HG03175 (cell line): Measurements from ENCODE around the gene GIT1.

Experiments used
- ATAC-seq: cut with Tn5 transposase; IDR thresholded peaks from one replicate; pipeline ENCODE4 v1.9.1; 2021; ENCODE audit warnings: mild to moderate bottlenecking, moderate library complexity; ENCODE audit not compliant: unreplicated experiment

GIT1 gene

GRCh38 chr17:29524692-29525091 is 64.8 kb downstream of the GIT1 start:
- no peak for ATAC-seq
